Keratinocyte (primary cell): ENCODE data around the gene GABRA4. TPM values are rescaled to one million over a fixed set of nuclear protein-coding genes. Genes with fewer than 3 reads are reported as not detected.

Experiments used
- DNase-seq: peaks from one replicate; pipeline ENCODE4 v3.0.0-alpha.2; 2011; ENCODE audit warnings: low read depth, missing footprints, low spot score
- FAIRE-seq: peaks from 2 replicates; lab custom pipeline; 2011; peaks lifted over from hg19 to GRCh38; lab: Jason Lieb, UNC
- H2AFZ ChIP-seq: 2 replicates; pipeline ENCODE4 v1.6.0; 2012; ENCODE audit warnings: low read length, control low read depth, inconsistent platforms; ENCODE audit not compliant: control insufficient read depth
- H3K27ac ChIP-seq: 2 replicates; pipeline ENCODE4 v1.5.1; 2011; ENCODE audit warnings: low read length; ENCODE audit not compliant: control insufficient read depth, insufficient read depth
- H3K27me3 ChIP-seq: 3 replicates; pipeline ENCODE4 v1.6.0; 2011; ENCODE audit warnings: low read length; ENCODE audit not compliant: control insufficient read depth, insufficient read depth; ENCODE audit errors: extremely low read depth
- H3K36me3 ChIP-seq, 2 experiments: 2 replicates in 1 of 2; 3 replicates in 1 of 2; pipeline ENCODE4 v1.5.1; 2011; ENCODE audit warnings: low read length in 2 of 2, mild to moderate bottlenecking in 1 of 2; ENCODE audit not compliant: control insufficient read depth in 2 of 2, insufficient read depth in 2 of 2; ENCODE audit errors: extremely low read depth in 1 of 2
- H3K4me1 ChIP-seq: 3 replicates; pipeline ENCODE4 v1.5.1; 2011; ENCODE audit warnings: low read length; ENCODE audit not compliant: control insufficient read depth, insufficient read depth; ENCODE audit errors: extremely low read depth
- H3K4me2 ChIP-seq: 3 replicates; pipeline ENCODE4 v1.6.0; 2011; ENCODE audit warnings: low read depth, low read length; ENCODE audit not compliant: control insufficient read depth, insufficient read depth; ENCODE audit errors: extremely low read depth
- H3K4me3 ChIP-seq, 3 experiments: fragments of 200-600 bp in 1 of 3; sonication (generic) in 1 of 3; 2 replicates in 2 of 3; 3 replicates in 1 of 3; pipeline ENCODE4 v1.5.1; 2011 to 2016; ENCODE audit warnings: low read length in 3 of 3, mild to moderate bottlenecking in 3 of 3, control low read depth in 2 of 3, inconsistent platforms in 1 of 3, low read depth in 1 of 3, mixed read lengths in 1 of 3, mixed run types in 1 of 3, moderate library complexity in 1 of 3; ENCODE audit not compliant: control insufficient read depth in 2 of 3, insufficient read depth in 2 of 3; ENCODE audit errors: extremely low read depth in 1 of 3
- H3K79me2 ChIP-seq: 2 replicates; pipeline ENCODE4 v1.6.0; 2012; ENCODE audit warnings: low read length; ENCODE audit not compliant: control insufficient read depth, insufficient read depth
- H3K9ac ChIP-seq: 3 replicates; pipeline ENCODE4 v1.6.0; 2011; ENCODE audit warnings: low read length; ENCODE audit not compliant: control insufficient read depth, insufficient read depth; ENCODE audit errors: extremely low read depth
- H3K9me1 ChIP-seq: 3 replicates; pipeline ENCODE4 v1.6.0; 2011; ENCODE audit warnings: low read length; ENCODE audit not compliant: control insufficient read depth, insufficient read depth; ENCODE audit errors: extremely low read depth
- H3K9me3 ChIP-seq: 2 replicates; pipeline ENCODE4 v1.5.1; 2012; ENCODE audit warnings: low read depth, low read length; ENCODE audit not compliant: control insufficient read depth
- H4K20me1 ChIP-seq: 3 replicates; pipeline ENCODE4 v1.6.0; 2011; ENCODE audit warnings: low read length; ENCODE audit not compliant: control insufficient read depth, insufficient read depth; ENCODE audit errors: extremely low read depth
- CTCF ChIP-seq, 3 experiments: IDR thresholded peaks in 1 of 3; conservative IDR thresholded peaks in 1 of 3; optimal IDR thresholded peaks in 1 of 3; 2 replicates in 2 of 3; 3 replicates in 1 of 3; pipeline versions ENCODE3 to v1.5.1; 2011; ENCODE audit warnings: low read length in 3 of 3, mild to moderate bottlenecking in 3 of 3, moderate library complexity in 2 of 3, control low read depth in 1 of 3, inconsistent platforms in 1 of 3; ENCODE audit not compliant: insufficient read depth in 2 of 3; ENCODE audit errors: extremely low read depth in 1 of 3
- EZH2 ChIP-seq: IDR thresholded peaks from one replicate; pipeline ENCODE4 v1.6.1; 2012; ENCODE audit warnings: inconsistent platforms, mild to moderate bottlenecking, low read length, moderate library complexity
- dilution Hi-C: fragments of 300-500 bp; cut with MboI; formaldehyde crosslinking; loops from one replicate; pipeline ENCODE4 v1.7.0; 2020; ENCODE audit warnings: low sequenced_read_pairs; ENCODE audit not compliant: extremely low pct_ligation_motif_present
- polyA plus RNA-seq, 5 experiments: library from polyadenylated mRNA; depleted of rRNA in 3 of 5; stranded (reverse) in 3 of 5; stranded (forward) in 1 of 5; unstranded in 1 of 5; fragments of >200 nt; gene quantifications; 1 replicate in 1 of 5; 2 replicates in 3 of 5; 3 replicates in 1 of 5; pipeline versions ENCODE4 v1.2.1 to v1.2.3, GENCODE V29; 2011 to 2012; ENCODE audit warnings: missing spikeins in 2 of 5, low read depth in 1 of 5, low replicate concordance in 1 of 5

The GABRA4 gene
- polyA plus RNA-seq, 1 donor (not counting 4 experiments of a cell fraction or from before 2014, with no cell fraction given), result not detected

- no peak overlapping the region for H3K27ac ChIP-seq
- dilution Hi-C loops, result no loop called here
- FAIRE-seq, result no peak
Measured at GRCh38 chr4:46934726-46935125, 58.7 kb downstream of the GABRA4 start.

GRCh38 chr4:46933686-46934085 lies 59.7 kb downstream of the GABRA4 start:
- FAIRE-seq, result peak; percentile 59
- Histone ChIP-seq H3K27ac (peak overlapping the region; percentile 28), H3K36me3 (no peaks in the 10 kb centered on the region), H3K9ac (no peak overlapping the region), H3K9me1 (no peaks in the 10 kb centered on the region), H3K4me3 (peak overlapping the region in 2 of 3 experiments; percentile 2 to 45), H3K27me3 (no peaks in the 10 kb centered on the region), H2AFZ (no peak overlapping the region), H3K4me2 (peak overlapping the region; percentile 80), H3K9me3 (no peaks in the 10 kb centered on the region), H3K79me2 (no peaks in the 10 kb centered on the region), H4K20me1 (no peaks in the 10 kb centered on the region), H3K4me1 (peaks cover 6% of the 10 kb centered on the region)
- no peak for TF ChIP-seq CTCF (optimal IDR thresholded peaks at IDR 0.05 in 1 of 3, IDR thresholded peaks at IDR 0.05 in 1 of 3, conservative IDR thresholded peaks at IDR 0.05 in 1 of 3; ENCODE audit: extremely low read depth in 1 of 3, insufficient read depth in 2 of 3, low read length in 3 of 3)
- no peak for TF ChIP-seq EZH2
- peak; percentile 49 for DNase-seq
- dilution Hi-C loops, result no loop called here

More at GRCh38 chr4:46934726-46935125, 58.7 kb downstream of the GABRA4 start:
- Histone ChIP-seq H4K20me1 (no peaks in the 10 kb centered on the region), H3K4me3 (no peak overlapping the region), H3K79me2 (no peaks in the 10 kb centered on the region), H3K9me1 (no peaks in the 10 kb centered on the region), H3K36me3 (no peaks in the 10 kb centered on the region), H3K4me2 (no peak overlapping the region), H3K27me3 (no peaks in the 10 kb centered on the region), H3K4me1 (peaks cover 6% of the 10 kb centered on the region), H3K9me3 (no peaks in the 10 kb centered on the region), H3K9ac (no peak overlapping the region), H2AFZ (no peak overlapping the region)
- TF ChIP-seq EZH2, result no peak
- TF ChIP-seq CTCF (optimal IDR thresholded peaks at IDR 0.05 in 1 of 3, IDR thresholded peaks at IDR 0.05 in 1 of 3, conservative IDR thresholded peaks at IDR 0.05 in 1 of 3; ENCODE audit: extremely low read depth in 1 of 3, insufficient read depth in 2 of 3, low read length in 3 of 3), result no peak
- DNase-seq, result no peak
